Subcutaneous adipose tissue (tissue), 4 donors: ENCODE results near the gene ANKRD60. TPM values are rescaled to one million over a fixed set of nuclear protein-coding genes. Genes with fewer than 3 reads are reported as not detected.

Source experiments
- total RNA-seq, 4 donors: library from RNA; depleted of rRNA; stranded (reverse); fragments of >200 nt; gene quantifications; one replicate each; pipeline ENCODE4 v1.1.0, GENCODE V29; 2016
- TF ChIP-seq, protein P1 (sequence below): fragments of 450-650 bp; IDR thresholded peaks from one replicate; pipeline ENCODE4 v1.5.1; 2016; ENCODE audit warnings: low read depth, mild to moderate bottlenecking, control low read depth, antibody characterized with exemption, moderate library complexity

ANKRD60 gene
- total RNA-seq, 4 donors from 2014 or later = not detected

DNA sequence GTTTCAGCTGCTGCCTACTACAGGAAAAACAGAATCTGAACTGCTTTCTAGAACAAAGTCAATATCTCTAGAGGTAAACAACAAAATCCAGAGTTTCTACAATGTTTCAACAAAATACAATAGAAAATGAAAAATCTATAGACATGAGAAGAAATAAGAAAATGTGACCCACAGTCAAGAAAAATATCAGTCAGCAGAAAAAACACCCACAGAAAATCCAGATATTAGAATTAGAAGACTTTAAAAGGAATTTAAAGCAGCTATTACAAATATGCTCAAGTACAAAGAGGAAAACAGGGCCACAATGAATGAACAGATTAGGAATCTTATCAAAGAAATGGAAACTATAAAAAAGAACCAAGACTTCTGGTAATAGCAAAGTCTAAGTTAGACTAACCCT is 26.4 kb upstream of the ANKRD60 start:
- TF ChIP-seq, protein P1, sequence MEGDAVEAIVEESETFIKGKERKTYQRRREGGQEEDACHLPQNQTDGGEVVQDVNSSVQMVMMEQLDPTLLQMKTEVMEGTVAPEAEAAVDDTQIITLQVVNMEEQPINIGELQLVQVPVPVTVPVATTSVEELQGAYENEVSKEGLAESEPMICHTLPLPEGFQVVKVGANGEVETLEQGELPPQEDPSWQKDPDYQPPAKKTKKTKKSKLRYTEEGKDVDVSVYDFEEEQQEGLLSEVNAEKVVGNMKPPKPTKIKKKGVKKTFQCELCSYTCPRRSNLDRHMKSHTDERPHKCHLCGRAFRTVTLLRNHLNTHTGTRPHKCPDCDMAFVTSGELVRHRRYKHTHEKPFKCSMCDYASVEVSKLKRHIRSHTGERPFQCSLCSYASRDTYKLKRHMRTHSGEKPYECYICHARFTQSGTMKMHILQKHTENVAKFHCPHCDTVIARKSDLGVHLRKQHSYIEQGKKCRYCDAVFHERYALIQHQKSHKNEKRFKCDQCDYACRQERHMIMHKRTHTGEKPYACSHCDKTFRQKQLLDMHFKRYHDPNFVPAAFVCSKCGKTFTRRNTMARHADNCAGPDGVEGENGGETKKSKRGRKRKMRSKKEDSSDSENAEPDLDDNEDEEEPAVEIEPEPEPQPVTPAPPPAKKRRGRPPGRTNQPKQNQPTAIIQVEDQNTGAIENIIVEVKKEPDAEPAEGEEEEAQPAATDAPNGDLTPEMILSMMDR = no peak

DNA sequence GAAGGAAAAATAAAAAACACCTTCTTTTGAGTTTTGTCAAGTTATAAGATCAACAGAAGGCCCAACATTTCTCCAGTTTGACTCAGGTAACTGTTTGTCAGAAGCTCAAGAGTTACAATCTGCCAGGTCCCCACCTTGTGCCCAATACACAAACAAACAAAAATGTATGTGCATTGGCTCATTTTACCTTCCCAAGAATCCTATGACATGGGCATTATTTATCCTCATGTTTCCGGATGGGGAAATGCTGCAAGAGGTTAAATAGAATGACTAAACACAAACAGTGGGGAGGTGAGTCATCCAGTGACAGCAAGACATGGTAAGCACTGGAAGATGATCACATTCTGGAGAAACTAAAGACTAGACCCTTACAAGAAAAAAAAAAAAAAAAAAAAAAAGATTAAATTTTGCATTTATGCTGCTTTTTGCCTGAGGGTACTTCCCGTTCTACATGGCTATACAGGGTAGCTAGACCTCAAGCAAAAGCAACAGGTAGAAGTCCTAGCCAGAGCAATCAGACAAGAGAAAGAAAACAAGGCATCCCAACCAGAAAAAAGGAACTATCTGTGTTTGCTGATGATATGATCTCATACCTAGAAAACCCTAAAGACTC is 23.6 kb upstream of the ANKRD60 start:
- TF ChIP-seq, protein P1 = no peak

DNA sequence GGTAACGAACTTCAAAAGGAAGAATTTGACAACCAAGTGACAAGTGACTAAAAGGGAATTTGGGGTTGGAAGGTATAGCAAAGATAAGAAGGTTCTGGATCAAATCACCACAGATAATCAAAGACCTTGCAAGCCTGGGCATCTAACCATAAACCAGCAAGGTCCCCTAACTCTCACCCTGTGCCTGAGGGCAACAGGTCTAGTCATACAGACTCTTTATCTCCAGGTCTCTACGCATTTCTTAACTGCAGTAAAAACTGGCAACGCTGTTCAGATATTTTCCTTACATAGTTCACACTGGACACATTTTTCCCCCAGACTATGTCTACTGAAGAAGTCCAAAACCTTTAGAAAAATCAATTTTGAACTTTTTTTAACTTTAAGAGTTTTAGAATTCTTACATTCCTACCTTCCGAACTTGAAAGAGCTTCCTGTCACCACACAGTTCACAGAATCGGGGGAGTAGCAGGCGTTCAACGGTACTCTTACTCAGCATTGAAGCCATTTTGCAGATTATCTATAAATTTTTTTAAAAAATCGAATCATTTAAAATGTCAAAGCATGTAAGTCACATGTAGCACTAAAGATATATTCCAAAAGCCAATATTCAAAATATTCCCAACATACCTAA is 23.0 kb upstream of the ANKRD60 start:
- TF ChIP-seq, protein P1 = no peak

DNA sequence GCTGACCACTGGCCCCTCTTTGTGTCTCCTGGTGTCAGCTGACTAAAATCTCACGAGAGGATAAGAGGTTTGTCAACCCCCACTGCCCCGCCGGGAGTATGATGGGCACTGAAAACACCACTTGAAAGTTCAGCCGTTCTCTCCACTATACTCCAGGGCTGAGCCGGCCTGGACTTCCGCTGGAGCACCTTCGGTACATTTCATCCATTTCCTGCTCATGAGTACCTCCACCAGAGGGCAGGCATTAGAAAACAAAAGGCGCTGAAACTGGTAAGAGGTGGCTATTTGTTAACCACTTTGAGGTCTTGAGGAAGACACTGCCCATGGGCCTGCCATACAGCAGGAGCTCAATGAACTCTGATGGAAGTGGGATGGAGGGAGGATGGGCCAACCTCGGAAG is 17.9 kb upstream of the ANKRD60 start:
- TF ChIP-seq, protein P1 = no peak

DNA sequence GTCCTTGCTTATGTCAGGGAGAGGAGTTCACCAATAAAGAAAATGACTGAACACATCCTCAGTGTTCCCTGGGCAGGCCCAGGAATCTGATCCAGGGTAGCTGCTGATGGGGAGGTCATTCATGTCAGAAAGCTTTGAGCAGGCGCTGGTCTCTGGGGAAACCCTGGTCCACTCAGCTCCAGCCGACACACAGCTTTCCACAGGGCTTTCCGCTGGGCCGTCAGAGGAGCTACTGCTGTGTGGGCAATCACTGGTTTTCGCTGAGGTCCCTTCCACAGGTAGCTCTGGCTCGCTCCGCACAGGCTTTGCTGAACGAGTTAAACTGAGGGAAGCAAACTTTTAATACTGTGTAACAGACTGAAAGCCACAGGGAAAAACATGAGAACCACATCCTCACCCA is 17.5 kb upstream of the ANKRD60 start:
- TF ChIP-seq, protein P1 = no peak

DNA sequence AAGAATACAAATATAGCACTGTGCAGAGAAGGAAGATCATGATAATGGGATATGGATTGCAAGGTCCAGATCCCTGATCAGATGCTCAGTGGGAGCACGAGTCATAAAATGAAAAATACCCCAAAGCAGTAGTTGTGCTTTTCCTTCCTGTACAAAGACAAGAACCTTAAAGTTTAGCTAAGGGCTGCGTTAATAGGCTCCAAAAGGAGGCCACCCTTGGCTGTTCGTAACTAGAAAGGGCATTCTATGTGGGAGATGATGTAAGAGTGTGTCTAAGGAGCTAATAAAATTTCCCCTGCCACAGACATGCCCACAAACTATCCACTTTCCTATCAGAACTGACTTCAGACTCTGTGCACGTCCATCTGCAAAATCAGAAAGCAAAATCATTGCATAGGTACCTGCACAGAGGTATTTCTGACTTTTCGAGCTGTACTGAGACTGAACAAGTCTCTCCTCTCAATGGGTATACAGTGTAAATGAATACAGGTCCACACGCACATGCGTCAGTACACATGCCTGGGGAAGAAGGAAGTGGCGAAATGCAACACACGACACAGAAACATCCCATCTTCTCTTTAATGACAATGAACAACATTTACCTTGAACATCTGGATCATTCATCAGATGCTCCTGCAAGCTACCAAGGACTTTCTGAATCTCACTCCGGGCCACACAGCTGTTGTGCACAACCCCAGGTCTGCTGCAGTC is 16.9 kb upstream of the ANKRD60 start:
- TF ChIP-seq, protein P1 = no peak

DNA sequence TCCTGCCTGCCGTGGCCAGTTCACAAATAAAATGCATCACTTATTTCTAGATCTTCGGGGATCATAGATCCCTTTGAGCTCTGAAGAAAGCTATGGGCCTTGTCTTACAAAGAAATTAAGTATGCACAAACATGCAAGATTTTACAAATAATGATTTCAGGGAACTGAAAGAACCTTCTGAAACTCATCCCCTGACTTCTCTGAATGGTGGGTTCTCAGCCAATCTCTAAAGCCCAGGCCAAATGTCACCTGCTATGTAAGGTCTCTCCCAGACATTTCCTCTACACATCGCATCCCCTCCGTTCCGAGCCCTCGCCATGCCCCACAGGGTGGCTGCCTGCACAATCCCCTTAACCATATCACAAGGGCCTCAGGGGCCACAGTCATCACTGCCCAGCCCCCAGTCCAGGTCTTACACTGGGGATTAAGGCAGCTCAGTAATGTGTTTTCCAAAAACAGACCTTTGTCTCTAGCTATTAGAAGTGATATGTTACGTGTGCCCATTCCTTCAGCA is 16.1 kb upstream of the ANKRD60 start:
- TF ChIP-seq, protein P1 = no peak
